Measurements from ENCODE around the gene SLC16A5. TPM values are rescaled to one million over a fixed set of nuclear protein-coding genes. Genes with fewer than 3 reads are reported as not detected.

The SLC16A5 gene
- total RNA-seq, 1 experiment from 2014 or later, result not detected

Other genes with a start within 250 kb of the SLC16A5 start
- gene GRIN2C, start 228.1 kb upstream of the SLC16A5 start, total RNA-seq (2014; rRNA removed; shearing (Covaris generic)), result 0.12 TPM in 1 of 2 replicates, not detected in the other
- gene FDXR, start 215.0 kb upstream of the SLC16A5 start, total RNA-seq (2014; rRNA removed; shearing (Covaris generic)), result 22.1 and 30.0 TPM in 2 replicates
- gene FADS6, start 194.3 kb upstream of the SLC16A5 start, total RNA-seq (2014; rRNA removed; shearing (Covaris generic)), result not detected in 2 replicates
- 0.54 TPM in 1 of 2 replicates, not detected in the other for gene USH1G, start 164.7 kb upstream of the SLC16A5 start, total RNA-seq (2014; rRNA removed; shearing (Covaris generic))
- not detected in 2 replicates for gene OTOP2, start 163.7 kb upstream of the SLC16A5 start, total RNA-seq (2014; rRNA removed; shearing (Covaris generic))
- not detected in 2 replicates for gene OTOP3, start 152.1 kb upstream of the SLC16A5 start, total RNA-seq (2014; rRNA removed; shearing (Covaris generic))
- gene HID1, start 115.2 kb upstream of the SLC16A5 start, total RNA-seq (2014; rRNA removed; shearing (Covaris generic)), result 0.15 TPM in 1 of 2 replicates, not detected in the other
- gene CDR2L, start 100.3 kb upstream of the SLC16A5 start, total RNA-seq (2014; rRNA removed; shearing (Covaris generic)), result 3.3 and 5.8 TPM in 2 replicates
- 89.4 and 107 TPM in 2 replicates for gene MRPL58, start 75.3 kb upstream of the SLC16A5 start, total RNA-seq (2014; rRNA removed; shearing (Covaris generic))
- gene ATP5PD, start 41.0 kb upstream of the SLC16A5 start, total RNA-seq (2014; rRNA removed; shearing (Covaris generic)), result 595 and 655 TPM in 2 replicates
- gene KCTD2, start 40.7 kb upstream of the SLC16A5 start, total RNA-seq (2014; rRNA removed; shearing (Covaris generic)), result 14.3 and 16.5 TPM in 2 replicates
- 4.0 and 5.2 TPM in 2 replicates for gene ARMC7, start 22.0 kb downstream of the SLC16A5 start, total RNA-seq (2014; rRNA removed; shearing (Covaris generic))
- gene NT5C, start 43.8 kb downstream of the SLC16A5 start, total RNA-seq (2014; rRNA removed; shearing (Covaris generic)), result 122 and 134 TPM in 2 replicates
- gene JPT1, start 66.6 kb downstream of the SLC16A5 start, total RNA-seq (2014; rRNA removed; shearing (Covaris generic)), result 324 and 466 TPM in 2 replicates
- 160 and 193 TPM in 2 replicates for gene SUMO2, start 95.0 kb downstream of the SLC16A5 start, total RNA-seq (2014; rRNA removed; shearing (Covaris generic))
- gene NUP85, start 117.7 kb downstream of the SLC16A5 start, total RNA-seq (2014; rRNA removed; shearing (Covaris generic)), result 59.3 and 71.5 TPM in 2 replicates
- 12.7 and 22.2 TPM in 2 replicates for gene GGA3, start 173.7 kb downstream of the SLC16A5 start, total RNA-seq (2014; rRNA removed; shearing (Covaris generic))
- 112 and 116 TPM in 2 replicates for gene MRPS7, start 173.9 kb downstream of the SLC16A5 start, total RNA-seq (2014; rRNA removed; shearing (Covaris generic))
- 36.0 and 41.6 TPM in 2 replicates for gene MIF4GD, start 183.3 kb downstream of the SLC16A5 start, total RNA-seq (2014; rRNA removed; shearing (Covaris generic))
- 6.8 and 13.1 TPM in 2 replicates for gene SLC25A19, start 201.5 kb downstream of the SLC16A5 start, total RNA-seq (2014; rRNA removed; shearing (Covaris generic))